SJCRH30 (cell line): ENCODE results near the gene HSD17B13. TPM values are rescaled to one million over a fixed set of nuclear protein-coding genes. Genes with fewer than 3 reads are reported as not detected.
"Not testable (repeated sequence)": the region's sequence is repeated elsewhere in the genome, so short reads cannot be mapped to it uniquely, and the experiment has no call there.

Experiments used
- DNase-seq, 2 experiments: peaks; one replicate each; pipeline ENCODE4 v3.0.0-alpha.2; 2015 to 2020
- H3K27ac ChIP-seq: fragments of 250-450 bp; sonication (Bioruptor Pico); 2 replicates; pipeline ENCODE4 v1.5.1; 2020; ENCODE audit warnings: mild to moderate bottlenecking, moderate library complexity
- H3K27me3 ChIP-seq: fragments of 250-450 bp; sonication (Bioruptor Pico); 2 replicates; pipeline ENCODE4 v1.5.1; 2020; ENCODE audit warnings: mild to moderate bottlenecking, moderate library complexity
- H3K36me3 ChIP-seq: fragments of 250-450 bp; sonication (Bioruptor Pico); 2 replicates; pipeline ENCODE4 v1.5.1; 2020; ENCODE audit warnings: mild to moderate bottlenecking, moderate library complexity
- H3K4me1 ChIP-seq: fragments of 250-450 bp; sonication (Bioruptor Pico); 2 replicates; pipeline ENCODE4 v1.5.1; 2020; ENCODE audit warnings: mild to moderate bottlenecking, moderate library complexity
- H3K4me3 ChIP-seq: fragments of 250-450 bp; sonication (Bioruptor Pico); 2 replicates; pipeline ENCODE4 v1.5.1; 2020; ENCODE audit warnings: mild to moderate bottlenecking, moderate library complexity
- H3K9me3 ChIP-seq: fragments of 250-450 bp; sonication (Bioruptor Pico); replicated peaks from 2 replicates; pipeline ENCODE4 v1.5.1; 2020; ENCODE audit warnings: mild to moderate bottlenecking, moderate library complexity
- total RNA-seq: library from RNA; depleted of rRNA; stranded (reverse); fragments of >200 nt; shearing (Covaris generic); gene quantifications from 2 replicates; pipeline ENCODE4 v1.2.3, GENCODE V29; 2014; rRNA removed

HSD17B13 gene
- 0.10 TPM in 1 of 2 replicates, not detected in the other for total RNA-seq

- Histone ChIP-seq H3K9me3 (no peaks in the 10 kb centered on the region), H3K4me3 (no peak within 1 kb of the TSS), H3K4me1 (no peaks in the 10 kb centered on the region), H3K27ac (no peak within 1 kb of the TSS), H3K36me3 (no peaks in the 10 kb centered on the region), H3K27me3 (no peaks in the 10 kb centered on the region)
- no peak for DNase-seq
These were observed at the start of gene HSD17B13 for GRCh38 chr4:87322754-87323153. Gene HSD17B13 (minus strand): TSS chr4:87322882. CDS start chr4:87322841, 41 bp downstream.

GRCh38 chr4:87370068-87370467 lies 47.4 kb upstream of the HSD17B13 start:
- Histone ChIP-seq H3K4me3 (no peak overlapping the region), H3K36me3 (peaks cover 47% of the 10 kb centered on the region), H3K27me3 (no peaks in the 10 kb centered on the region)

GRCh38 chr4:87366521-87367162 lies 44.0 kb upstream of the HSD17B13 start:
- DNase-seq, result no peak
- Histone ChIP-seq H3K27me3 (no peaks in the 10 kb centered on the region), H3K9me3 (no peaks in the 10 kb centered on the region), H3K36me3 (peaks cover 46% of the 10 kb centered on the region), H3K4me1 (no peaks in the 10 kb centered on the region), H3K4me3 (no peak overlapping the region), H3K27ac (no peak overlapping the region)

More at GRCh38 chr4:87370068-87370467, 47.4 kb upstream of the HSD17B13 start:
- H3K9me3 ChIP-seq, result no peaks in the 10 kb centered on the region
- no peaks in the 10 kb centered on the region for H3K4me1 ChIP-seq
- H3K27ac ChIP-seq, result no peak overlapping the region
- no peak for DNase-seq

- H3K9me3 ChIP-seq, result no peaks in the 10 kb centered on the region
- H3K27me3 ChIP-seq, result no peaks in the 10 kb centered on the region
- no peak overlapping the region for H3K4me3 ChIP-seq
- peaks cover 38% of the 10 kb centered on the region for H3K36me3 ChIP-seq
- DNase-seq, result no peak
- no peak overlapping the region for H3K27ac ChIP-seq
- no peaks in the 10 kb centered on the region for H3K4me1 ChIP-seq
These were observed 42.7 kb upstream of the HSD17B13 start for GRCh38 chr4:87365348-87365747.

- H3K27ac ChIP-seq, result no peak overlapping the region
- no peaks in the 10 kb centered on the region for H3K4me1 ChIP-seq
- H3K36me3 ChIP-seq, result peaks cover 30% of the 10 kb centered on the region
- no peak overlapping the region for H3K4me3 ChIP-seq
- H3K9me3 ChIP-seq, result no peaks in the 10 kb centered on the region
- H3K27me3 ChIP-seq, result no peaks in the 10 kb centered on the region
- no peak for DNase-seq
These were observed 40.9 kb upstream of the HSD17B13 start for GRCh38 chr4:87363552-87363951.

- peak in 1 of 2 experiments; percentile 17 for DNase-seq
- Histone ChIP-seq H3K27me3 (no peaks in the 10 kb centered on the region), H3K9me3 (no peaks in the 10 kb centered on the region), H3K4me1 (no peaks in the 10 kb centered on the region), H3K4me3 (no peak overlapping the region), H3K36me3 (peaks cover 17% of the 10 kb centered on the region), H3K27ac (no peak overlapping the region)
These were observed 37.8 kb upstream of the HSD17B13 start for GRCh38 chr4:87360338-87360935.

- Histone ChIP-seq H3K4me3 (no peak overlapping the region), H3K27ac (no peak overlapping the region), H3K27me3 (no peaks in the 10 kb centered on the region), H3K9me3 (no peaks in the 10 kb centered on the region), H3K4me1 (no peaks in the 10 kb centered on the region), H3K36me3 (peaks cover 9% of the 10 kb centered on the region)
- no peak for DNase-seq
These were observed 36.6 kb upstream of the HSD17B13 start for GRCh38 chr4:87359258-87359657.

- peaks cover under 1% of the 10 kb centered on the region for H3K36me3 ChIP-seq
- H3K27me3 ChIP-seq, result no peaks in the 10 kb centered on the region
- H3K4me3 ChIP-seq, result no peak overlapping the region
- H3K27ac ChIP-seq, result no peak overlapping the region
- DNase-seq, result no peak
- H3K4me1 ChIP-seq, result no peaks in the 10 kb centered on the region
- no peaks in the 10 kb centered on the region for H3K9me3 ChIP-seq
These were observed 34.3 kb upstream of the HSD17B13 start for GRCh38 chr4:87356832-87357526.

GRCh38 chr4:87354168-87355102 lies 31.8 kb upstream of the HSD17B13 start:
- Histone ChIP-seq H3K9me3 (no peaks in the 10 kb centered on the region), H3K27ac (no peak overlapping the region), H3K36me3 (no peaks in the 10 kb centered on the region; the same call in none of the 2 replicates), H3K4me1 (no peaks in the 10 kb centered on the region), H3K27me3 (no peaks in the 10 kb centered on the region), H3K4me3 (no peak overlapping the region)
- DNase-seq, result no peak

- Histone ChIP-seq H3K36me3 (no peaks in the 10 kb centered on the region; the same call in none of the 2 replicates), H3K9me3 (no peaks in the 10 kb centered on the region), H3K27me3 (no peaks in the 10 kb centered on the region), H3K4me1 (no peaks in the 10 kb centered on the region), H3K4me3 (no peak overlapping the region), H3K27ac (no peak overlapping the region)
- DNase-seq, result peak; percentile 43 to 77
These were observed 30.9 kb upstream of the HSD17B13 start for GRCh38 chr4:87353592-87353991.

- H3K27me3 ChIP-seq, result no peaks in the 10 kb centered on the region
- no peak overlapping the region for H3K4me3 ChIP-seq
- H3K4me1 ChIP-seq, result no peaks in the 10 kb centered on the region
- DNase-seq, result no peak
- no peak overlapping the region for H3K27ac ChIP-seq
- peaks cover 2% of the 10 kb centered on the region for H3K9me3 ChIP-seq
- peaks cover 30% of the 10 kb centered on the region; the same call in 1 of the 2 replicates for H3K36me3 ChIP-seq
These were observed 22.5 kb upstream of the HSD17B13 start for GRCh38 chr4:87345139-87345538.

- no peak overlapping the region for H3K4me3 ChIP-seq
- peaks cover 2% of the 10 kb centered on the region for H3K9me3 ChIP-seq
- H3K27me3 ChIP-seq, result no peaks in the 10 kb centered on the region
- H3K4me1 ChIP-seq, result no peaks in the 10 kb centered on the region
- no peak for DNase-seq
- H3K27ac ChIP-seq, result no peak overlapping the region
- H3K36me3 ChIP-seq, result peaks cover 35% of the 10 kb centered on the region; the same call in 1 of the 2 replicates
These were observed 20.2 kb upstream of the HSD17B13 start for GRCh38 chr4:87342872-87343271.

GRCh38 chr4:87341954-87342635 lies 19.4 kb upstream of the HSD17B13 start:
- H3K27me3 ChIP-seq, H3K27ac ChIP-seq, H3K4me3 ChIP-seq, H3K9me3 ChIP-seq, DNase-seq, H3K4me1 ChIP-seq: not testable (repeated sequence)
- peaks cover 35% of the 10 kb centered on the region; the same call in 1 of the 2 replicates for H3K36me3 ChIP-seq

- Histone ChIP-seq H3K27ac (no peak overlapping the region), H3K4me1 (no peaks in the 10 kb centered on the region), H3K36me3 (peaks cover 26% of the 10 kb centered on the region), H3K9me3 (no peaks in the 10 kb centered on the region; the same call in 1 of the 2 replicates), H3K27me3 (no peaks in the 10 kb centered on the region), H3K4me3 (no peak overlapping the region)
- no peak for DNase-seq
These were observed 16.8 kb upstream of the HSD17B13 start for GRCh38 chr4:87339440-87339839.
